ENCODE data around the gene ARMC5.
"Not testable (repeated sequence)": the region's sequence is repeated elsewhere in the genome, so short reads cannot be mapped to it uniquely, and the experiment has no call there.

ARMC5 gene, protein sequence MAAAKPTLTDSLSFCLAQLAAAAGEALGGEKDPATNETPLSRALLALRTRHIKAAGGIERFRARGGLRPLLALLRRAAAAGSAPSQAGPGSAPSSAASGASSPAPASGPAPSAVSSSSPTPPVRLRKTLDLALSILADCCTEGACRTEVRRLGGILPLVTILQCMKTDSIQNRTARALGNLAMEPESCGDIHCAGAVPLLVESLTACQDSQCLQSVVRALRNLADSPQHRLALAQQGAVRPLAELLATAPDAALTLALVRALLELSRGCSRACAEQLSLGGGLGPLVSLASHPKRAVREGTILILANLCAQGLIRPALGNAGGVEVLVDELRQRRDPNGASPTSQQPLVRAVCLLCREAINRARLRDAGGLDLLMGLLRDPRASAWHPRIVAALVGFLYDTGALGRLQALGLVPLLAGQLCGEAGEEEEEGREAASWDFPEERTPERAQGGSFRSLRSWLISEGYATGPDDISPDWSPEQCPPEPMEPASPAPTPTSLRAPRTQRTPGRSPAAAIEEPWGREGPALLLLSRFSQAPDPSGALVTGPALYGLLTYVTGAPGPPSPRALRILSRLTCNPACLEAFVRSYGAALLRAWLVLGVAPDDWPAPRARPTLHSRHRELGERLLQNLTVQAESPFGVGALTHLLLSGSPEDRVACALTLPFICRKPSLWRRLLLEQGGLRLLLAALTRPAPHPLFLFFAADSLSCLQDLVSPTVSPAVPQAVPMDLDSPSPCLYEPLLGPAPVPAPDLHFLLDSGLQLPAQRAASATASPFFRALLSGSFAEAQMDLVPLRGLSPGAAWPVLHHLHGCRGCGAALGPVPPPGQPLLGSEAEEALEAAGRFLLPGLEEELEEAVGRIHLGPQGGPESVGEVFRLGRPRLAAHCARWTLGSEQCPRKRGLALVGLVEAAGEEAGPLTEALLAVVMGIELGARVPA

DNA sequence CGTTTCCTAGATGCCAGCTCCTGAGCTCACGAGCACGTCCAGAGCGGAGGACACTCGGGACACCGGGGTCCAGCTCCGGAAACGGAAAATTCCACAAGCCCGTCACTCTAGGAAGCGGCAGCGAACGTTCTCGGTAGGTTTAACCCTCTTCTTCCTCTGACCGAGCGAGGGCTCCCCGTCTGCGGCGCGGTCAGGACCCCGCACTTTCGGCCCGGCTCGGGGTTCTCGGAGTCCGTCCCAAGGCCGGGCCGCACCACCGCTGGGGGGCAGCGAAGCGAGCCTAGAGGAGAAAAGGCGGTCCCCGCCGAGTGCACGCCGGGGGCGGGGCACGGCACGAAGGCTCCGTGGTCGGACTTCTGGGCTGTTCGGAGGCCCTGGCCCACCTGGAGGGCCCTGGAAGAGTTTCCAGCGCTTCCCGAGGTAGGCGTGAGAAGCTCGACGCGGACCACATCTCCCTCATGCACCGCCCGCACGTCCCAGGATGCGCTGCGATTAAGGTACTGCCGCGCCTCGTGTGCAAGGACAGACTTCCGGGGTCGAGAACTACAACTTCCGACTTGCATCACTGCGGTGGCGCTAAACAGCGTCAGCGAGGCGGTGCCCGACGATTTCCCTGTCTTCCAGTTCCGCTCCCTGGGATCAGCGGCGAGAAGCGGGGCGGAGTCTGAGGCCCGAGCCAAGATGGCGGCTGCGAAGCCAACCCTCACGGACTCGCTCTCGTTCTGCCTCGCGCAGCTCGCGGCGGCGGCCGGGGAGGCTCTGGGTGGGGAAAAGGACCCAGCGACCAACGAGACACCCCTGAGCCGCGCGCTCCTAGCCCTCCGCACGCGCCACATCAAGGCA lies at the start of gene ARMC5:
Gene ARMC5, plus strand, starts transcription at position 658 of the 843 bp plus-strand sequence. Its CDS starts 24 bp downstream, at position 682.
- peak; percentile 92 to 94 for DNase-seq (ENCODE audit: low read depth in 2 of 2)

DNA sequence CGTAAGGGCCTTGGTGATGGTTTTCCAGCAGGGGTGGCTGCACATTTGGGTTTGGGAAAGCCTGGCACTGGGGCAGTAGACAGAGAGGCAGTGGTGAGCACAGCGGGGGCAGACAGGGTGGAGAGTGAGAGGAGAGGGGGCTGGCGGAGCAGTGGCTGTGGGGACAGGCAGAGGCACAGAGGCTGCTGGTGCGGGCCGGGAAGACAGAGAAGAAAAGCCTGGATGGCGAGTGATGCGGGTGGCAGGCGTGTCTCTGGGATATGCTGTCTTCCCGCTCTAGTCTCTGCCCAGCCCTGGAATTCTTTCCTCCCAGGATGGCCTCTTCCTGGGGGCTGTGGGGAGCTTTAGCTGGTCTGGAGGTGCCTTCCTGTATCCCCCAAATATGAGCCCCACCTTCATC lies 49.2 kb upstream of the ARMC5 start:
- DNase-seq (ENCODE audit: low read depth in 2 of 2), result no peak

DNA sequence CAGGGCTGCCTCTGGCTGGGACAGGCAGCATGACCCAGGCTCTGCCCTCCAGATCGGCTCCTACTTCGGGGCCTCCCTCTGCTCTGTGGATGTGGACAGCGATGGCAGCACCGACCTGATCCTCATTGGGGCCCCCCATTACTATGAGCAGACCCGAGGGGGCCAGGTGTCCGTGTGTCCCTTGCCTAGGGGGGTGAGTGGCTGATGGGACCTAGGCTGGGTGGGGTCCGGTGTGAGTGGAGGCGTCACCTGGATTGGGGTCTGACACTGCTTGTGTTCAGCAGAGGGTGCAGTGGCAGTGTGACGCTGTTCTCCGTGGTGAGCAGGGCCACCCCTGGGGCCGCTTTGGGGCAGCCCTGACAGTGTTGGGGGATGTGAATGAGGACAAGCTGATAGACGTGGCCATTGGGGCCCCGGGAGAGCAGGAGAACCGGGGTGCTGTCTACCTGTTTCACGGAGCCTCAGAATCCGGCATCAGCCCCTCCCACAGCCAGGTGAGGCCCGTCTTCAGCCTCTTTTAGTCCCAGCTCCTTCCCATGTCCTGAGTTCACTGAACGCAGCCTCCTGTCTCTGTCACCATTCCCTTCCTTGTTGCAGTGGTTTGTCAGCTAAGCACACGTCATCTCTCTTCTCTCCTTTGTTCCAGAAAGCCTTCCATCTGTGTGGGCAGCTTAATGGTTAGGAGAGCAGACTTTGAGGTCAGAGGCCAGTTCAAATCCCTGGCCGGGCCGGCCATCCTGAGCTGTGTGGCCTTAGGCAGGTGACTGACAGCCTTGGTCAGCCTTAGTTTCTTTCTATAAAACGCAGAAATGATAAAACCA lies 48.1 kb upstream of the ARMC5 start:
- DNase-seq (ENCODE audit: low read depth in 2 of 2), result no peak

DNA sequence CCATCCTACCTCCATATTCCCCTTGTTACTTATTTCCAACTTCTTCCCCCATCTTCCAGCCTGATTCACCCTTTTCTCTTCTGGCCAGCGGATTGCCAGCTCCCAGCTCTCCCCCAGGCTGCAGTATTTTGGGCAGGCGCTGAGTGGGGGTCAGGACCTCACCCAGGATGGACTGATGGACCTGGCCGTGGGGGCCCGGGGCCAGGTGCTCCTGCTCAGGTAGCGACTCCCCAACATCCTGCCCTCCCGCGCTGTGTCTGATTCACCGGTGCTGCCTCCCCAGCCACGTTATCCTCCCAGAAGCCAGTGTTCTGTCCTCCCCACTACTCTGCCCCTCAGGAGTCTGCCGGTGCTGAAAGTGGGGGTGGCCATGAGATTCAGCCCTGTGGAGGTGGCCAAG lies 46.6 kb upstream of the ARMC5 start:
- no peak for DNase-seq (ENCODE audit: low read depth in 2 of 2)

DNA sequence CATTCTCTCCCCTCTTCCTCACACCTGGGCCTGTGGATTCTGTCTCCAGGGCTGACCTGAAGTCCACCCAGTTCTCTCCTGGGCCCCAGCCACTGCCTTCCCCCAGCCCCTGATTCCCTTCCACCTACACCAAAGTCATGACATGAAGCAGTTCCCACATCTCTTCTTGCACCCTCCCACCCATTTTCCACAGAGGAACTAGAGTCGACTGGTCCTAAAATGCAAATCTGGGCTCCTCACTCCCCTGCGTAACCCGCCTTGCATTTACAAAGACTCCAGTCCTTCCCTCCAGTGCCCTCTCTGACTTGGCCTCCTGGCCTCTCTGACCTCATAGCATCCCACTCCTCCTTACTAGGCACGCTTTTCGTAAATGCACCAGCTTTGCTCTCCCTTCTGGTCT lies 45.9 kb upstream of the ARMC5 start:
- no peak for DNase-seq (ENCODE audit: low read depth in 2 of 2)

DNA sequence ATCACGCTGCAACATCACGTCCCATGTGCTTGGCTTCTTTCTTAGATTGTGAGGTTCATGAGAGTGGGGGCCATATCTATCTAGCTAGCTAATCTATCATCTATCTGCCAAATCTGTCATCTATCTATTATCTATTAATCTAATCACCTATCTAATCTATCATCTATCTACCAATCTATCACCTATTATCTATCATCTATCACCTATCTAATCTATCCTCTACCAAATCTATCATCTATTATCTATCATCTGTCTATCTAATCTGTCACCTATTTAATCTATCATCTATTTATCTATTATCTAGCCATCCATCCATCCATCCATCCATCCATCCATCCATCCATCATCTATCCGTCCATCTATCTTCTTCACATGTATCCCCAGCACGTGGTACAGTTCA lies 45.4 kb upstream of the ARMC5 start:
- no peak for DNase-seq (ENCODE audit: low read depth in 2 of 2)

- no peak for DNase-seq (ENCODE audit: low read depth in 2 of 2)
Observed at GRCh38 chr16:31414706-31415105, 44.6 kb upstream of the ARMC5 start.

DNA sequence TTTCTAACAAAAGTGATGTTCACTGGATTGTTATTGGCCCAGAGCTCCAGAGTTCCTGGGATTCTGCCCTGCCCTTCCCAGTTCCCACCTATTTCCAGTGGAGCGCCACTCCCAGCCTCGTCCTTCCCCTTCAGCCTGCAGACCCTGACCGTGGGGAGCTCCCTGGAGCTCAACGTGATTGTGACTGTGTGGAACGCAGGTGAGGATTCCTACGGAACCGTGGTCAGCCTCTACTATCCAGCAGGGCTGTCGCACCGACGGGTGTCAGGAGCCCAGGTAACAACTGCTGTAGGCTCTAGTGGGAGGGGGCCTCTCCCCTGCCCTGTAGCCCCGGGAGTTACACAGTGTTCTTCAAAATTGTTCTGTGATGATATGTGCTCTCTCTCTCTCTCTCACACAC lies 42.9 kb upstream of the ARMC5 start:
- no peak for DNase-seq (ENCODE audit: low read depth in 2 of 2)

DNA sequence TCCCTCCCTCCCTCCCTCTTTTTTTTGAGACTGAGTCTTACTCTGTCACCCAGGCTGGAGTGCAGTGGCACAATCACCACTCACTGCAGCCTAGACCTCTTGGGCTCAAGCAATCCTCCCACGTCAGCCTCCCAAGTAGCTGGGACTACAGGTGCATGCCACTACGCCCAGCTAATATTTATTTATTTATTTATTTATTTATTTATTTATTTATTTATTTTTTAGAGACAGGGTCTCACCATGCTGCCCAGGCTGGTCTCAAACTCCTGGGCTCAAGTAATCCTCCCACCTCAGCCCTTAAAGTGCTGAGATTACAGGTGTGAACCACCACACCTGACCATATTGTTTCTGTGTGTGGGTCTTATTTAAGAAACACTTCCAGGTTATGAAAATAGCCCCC lies 42.3 kb upstream of the ARMC5 start:
- DNase-seq (ENCODE audit: low read depth in 2 of 2), result not testable (repeated sequence)

DNA sequence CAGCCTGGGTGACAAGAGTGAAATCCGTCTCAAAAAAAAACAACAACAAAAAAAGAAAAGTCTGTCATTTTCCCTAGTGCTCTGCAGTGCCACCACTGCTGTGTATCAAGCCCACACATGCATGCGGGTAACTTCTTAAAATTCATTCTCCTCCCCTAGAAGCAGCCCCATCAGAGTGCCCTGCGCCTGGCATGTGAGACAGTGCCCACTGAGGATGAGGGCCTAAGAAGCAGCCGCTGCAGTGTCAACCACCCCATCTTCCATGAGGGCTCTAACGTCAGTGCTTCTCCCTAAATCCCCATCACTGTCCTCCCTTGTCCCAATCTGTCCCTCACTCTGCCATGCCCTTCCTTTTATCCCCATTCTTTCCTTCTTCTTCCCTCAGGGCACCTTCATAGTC lies 41.4 kb upstream of the ARMC5 start:
- DNase-seq (ENCODE audit: low read depth in 2 of 2), result no peak

DNA sequence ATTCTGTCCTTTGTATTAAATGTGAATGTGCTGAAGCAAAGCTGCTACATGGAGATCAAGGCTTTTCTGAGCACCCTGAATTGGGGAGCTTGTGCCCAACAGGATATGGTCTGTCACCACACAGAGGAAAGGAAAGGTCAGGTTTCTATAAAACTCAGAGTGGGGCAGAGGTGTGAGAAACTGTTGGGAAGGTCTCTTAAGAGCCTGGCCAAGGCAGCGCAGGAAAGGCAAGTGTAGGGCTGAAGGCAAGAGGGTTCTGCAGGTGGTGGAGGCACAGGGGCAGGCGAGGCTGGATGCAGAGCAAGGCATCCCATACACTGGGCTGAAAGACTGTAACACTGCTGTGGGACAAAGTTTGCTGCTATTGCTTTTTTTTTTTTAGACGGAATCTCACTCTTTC lies 39.3 kb upstream of the ARMC5 start:
- no peak for DNase-seq (ENCODE audit: low read depth in 2 of 2)

DNA sequence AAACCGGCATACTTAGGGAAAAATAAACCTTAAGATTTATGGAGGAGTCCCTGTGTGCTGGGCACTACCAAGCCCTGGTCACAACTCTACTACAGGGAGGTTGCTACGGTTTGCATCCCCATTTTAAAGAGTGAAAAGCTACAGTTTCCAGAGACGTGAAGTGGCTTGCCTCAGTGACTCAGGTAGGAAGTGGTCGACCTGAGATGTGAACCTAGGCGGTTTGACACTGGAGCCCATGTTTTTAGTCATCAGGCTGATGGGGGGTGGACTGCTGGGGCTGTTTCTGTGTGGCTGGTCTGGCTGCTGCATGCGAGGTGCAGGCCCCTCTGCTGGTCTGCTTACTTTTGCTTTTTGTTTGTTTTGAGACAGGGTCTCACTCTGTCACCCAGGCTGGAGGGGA lies 37.7 kb upstream of the ARMC5 start:
- DNase-seq (ENCODE audit: low read depth in 2 of 2), result peak; percentile 57 to 61

DNA sequence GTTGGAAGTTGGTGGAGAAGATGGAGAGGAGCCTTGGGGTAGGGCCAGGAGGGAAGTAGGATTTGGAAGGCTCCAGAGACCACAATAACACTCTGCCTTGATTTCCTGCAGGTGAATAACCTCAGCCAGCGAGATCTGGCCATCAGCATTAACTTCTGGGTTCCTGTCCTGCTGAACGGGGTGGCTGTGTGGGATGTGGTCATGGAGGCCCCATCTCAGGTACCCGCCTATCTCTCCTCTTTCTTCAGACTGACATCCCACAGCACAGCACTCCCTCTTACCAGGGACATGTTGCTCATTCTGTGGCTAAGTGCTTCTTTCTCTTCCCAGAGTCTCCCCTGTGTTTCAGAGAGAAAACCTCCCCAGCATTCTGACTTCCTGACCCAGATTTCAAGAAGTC lies 36.1 kb upstream of the ARMC5 start:
- DNase-seq (ENCODE audit: low read depth in 2 of 2), result no peak

GRCh38 chr16:31423801-31424200 lies 35.5 kb upstream of the ARMC5 start:
- DNase-seq (ENCODE audit: low read depth in 2 of 2), result no peak

DNA sequence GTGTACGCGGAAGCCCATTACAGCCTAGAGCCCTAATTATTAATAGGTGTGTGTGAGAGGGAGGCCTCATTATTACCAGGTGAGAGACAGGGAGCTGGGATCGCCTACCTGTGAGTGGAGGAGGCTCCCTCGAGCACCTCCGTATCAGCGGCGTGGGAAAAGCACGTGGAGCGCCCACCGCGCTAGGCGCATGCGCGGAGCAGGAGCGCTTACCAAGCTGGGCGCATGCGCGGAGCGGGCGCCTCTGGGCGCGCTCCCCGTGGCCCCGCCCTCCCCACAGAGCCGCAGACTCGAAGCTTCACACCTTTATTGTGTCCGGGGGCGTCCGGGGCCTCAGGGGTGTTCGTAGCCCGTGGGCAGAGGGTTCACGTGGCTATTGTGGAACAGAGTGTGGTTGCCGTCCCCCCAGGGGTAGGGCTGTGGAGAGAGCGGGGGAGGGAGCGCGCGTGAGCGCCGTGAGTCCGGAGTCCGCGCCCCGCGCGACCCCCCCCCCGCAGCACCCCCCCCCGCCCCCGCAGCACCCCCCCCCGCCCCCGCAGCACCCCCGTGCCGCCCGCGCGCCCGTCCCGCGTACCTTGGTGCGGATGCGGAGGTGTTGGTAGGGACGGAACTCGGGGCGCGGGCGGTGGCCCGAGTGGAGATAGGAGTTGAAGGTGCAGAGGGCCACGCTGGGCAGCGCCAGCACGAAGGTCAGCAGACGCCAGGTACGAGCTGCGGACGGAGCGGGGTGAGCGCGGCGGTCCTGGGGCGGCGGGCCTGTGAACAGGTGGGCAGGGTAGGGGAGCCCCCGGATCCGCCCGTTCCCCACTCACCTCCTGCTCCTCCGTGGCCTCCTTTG lies 31.6 kb upstream of the ARMC5 start:
- peak; percentile 43 to 47 for DNase-seq (ENCODE audit: low read depth in 2 of 2)

- no peak for DNase-seq (ENCODE audit: low read depth in 2 of 2)
Observed at GRCh38 chr16:31428279-31428597, 31.1 kb upstream of the ARMC5 start, which contains the start of gene COX6A2. COX6A2 (minus strand) TSS chr16:31428360; CDS start chr16:31428325, 35 bp downstream.

- DNase-seq (ENCODE audit: low read depth in 2 of 2), result no peak
Observed at GRCh38 chr16:31428638-31429247, 30.6 kb upstream of the ARMC5 start.

DNA sequence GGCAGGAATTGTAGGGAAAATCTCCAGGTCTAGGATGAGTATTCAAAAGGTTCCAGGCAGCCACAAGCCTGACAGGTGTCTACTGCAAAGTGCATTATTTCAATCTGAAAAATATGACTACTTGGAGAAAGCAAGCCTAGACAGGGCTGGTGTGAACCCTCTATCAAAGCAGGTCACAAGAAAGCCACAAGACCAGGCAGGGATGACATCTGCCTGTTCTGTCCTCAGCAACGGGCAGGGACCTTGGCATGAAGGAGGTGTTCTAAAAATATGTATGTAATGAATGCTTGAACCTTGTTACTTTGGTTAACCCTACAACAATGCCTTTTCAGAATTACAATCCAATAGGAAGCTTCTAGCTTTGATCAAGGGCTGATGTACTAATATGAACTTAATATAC lies 30.0 kb upstream of the ARMC5 start:
- no peak for DNase-seq (ENCODE audit: low read depth in 2 of 2)

DNA sequence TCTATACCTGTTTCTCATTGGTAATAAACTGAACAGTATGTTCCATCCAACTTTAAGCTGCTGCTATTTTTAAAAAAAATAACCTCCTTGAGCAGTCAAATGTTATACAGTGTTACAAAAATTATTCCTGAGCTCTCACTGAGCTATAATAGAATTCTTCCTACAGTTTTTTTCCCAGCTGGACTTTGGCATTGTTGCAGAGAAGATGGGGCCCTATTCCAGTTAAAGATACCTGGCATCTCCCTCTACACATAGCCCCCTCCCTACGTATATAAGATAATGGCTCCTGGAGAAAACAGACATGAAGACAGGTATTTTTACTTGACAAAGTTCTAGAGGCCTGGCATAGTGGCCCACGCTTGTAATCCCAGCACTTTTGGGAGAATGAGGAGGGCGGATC lies 29.5 kb upstream of the ARMC5 start:
- no peak for DNase-seq (ENCODE audit: low read depth in 2 of 2)
